Stimulated activated CD8-positive, alpha-beta memory T cell treated with anti-CD3 and anti-CD28 coated beads, Interleukin-15, amount 100 ng/mL, for 24 hours (primary cell): ENCODE results near the gene CMTM3.
A peak's percentile ranks its signal among the peaks of the same experiment; 100 is the strongest.
"Not testable (repeated sequence)": the region's sequence is repeated elsewhere in the genome, so short reads cannot be mapped to it uniquely, and the experiment has no call there.

ENCODE experiments used
- DNase-seq: peaks from one replicate; pipeline ENCODE4 v3.0.0-alpha.2; 2020; ENCODE audit warnings: low read depth

Gene CMTM3

DNA sequence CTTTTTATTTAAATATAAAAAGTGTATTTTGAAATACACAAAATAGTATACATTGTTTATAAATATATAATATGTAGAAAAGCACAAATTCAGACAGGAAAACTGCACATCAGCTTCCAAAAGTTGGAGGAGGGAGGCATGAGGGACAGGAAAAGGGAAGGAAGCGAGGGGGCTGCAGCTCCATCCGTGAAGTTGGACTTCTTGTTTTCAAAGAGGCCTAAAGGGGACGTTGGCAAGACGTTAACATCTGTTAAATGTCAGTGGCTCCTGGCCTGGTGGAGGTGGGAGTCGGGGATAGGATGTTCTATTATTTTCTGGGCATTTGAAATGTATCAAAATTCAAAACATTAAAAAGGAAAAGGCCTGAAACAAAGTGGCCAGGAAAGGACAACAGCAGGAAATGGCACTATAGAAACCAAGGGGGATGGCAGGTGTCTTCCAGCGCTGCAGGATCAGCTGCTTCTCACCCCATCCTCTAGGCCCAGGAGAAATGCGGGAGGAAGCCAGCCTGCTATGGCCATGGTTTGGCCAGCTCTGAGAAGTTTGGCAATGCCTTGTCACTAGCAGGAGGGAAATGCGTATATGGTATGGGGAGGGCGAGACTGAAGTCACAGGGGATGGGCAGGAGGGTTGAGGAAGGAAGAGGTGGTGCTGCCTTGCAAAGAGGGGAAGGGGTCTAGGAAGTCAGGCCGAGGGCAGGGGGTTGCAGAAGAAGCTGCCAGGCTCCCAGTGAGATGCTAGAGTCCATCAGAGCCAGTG is 18.8 kb upstream of the CMTM3 start:
- no peak for DNase-seq

DNA sequence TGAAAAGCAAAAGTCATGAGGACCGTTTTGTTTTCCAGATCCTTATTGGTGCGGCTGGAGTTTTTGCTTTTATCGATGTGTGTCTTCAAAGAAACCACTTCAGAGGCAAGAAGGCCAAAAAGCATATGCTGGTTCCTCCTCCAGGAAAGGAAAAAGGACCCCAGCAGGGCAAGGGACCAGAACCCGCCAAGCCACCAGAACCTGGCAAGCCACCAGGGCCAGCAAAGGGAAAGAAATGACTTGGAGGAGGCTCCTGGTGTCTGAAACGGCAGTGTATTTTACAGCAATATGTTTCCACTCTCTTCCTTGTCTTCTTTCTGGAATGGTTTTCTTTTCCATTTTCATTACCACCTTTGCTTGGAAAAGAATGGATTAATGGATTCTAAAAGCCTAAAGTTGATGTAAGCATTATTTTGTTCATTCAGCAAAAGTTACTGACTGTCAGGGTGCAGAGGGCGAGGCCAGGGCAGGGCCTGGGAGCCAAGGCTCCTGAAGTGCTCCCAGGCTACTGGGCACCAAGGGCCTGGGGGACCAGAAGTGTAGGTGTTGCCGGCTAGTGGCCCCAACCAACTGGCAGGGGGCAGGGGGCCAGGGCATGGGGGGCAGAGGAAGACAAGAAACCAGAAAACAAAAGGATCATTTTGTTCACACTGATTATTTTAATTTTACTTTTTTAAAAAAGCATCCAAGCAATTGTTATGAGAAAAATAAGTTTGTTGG is 16.5 kb upstream of the CMTM3 start:
- DNase-seq: no peak

DNA sequence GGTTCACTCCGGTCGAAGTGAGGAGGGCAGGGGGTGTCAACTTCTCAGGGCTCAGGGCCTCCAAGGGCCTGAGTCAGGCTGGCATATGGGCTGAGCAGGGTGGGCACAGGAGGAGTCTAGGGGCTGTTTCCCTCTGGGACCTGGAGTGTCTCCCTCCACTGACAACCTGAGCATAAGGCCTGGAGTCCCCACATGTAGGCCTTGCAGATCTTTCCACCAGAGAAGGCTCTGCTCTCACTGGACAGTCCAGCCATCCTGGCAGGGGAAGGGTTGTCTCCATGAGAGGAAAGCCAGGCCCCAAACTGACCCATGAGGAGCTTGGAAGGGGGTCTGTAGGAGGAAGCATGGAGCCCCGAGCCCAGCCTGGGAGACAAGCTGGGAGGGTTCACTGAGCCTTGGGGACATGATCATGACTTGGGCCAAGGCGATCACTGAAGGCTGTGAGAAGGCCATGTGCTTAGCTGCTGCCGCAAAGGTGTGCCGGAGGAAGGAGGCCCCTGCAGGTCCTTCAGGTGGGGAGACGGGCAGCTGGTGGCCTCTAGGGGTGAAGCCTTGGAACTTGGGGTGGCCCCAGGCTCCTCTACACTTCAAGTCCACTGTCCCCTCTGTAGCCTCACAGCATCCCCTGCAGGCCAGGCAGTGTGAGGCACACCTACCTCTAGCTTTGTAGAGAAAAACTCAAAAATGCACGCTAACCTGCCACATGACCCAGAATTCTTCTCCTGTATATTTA is 15.4 kb upstream of the CMTM3 start:
- DNase-seq: no peak

DNA sequence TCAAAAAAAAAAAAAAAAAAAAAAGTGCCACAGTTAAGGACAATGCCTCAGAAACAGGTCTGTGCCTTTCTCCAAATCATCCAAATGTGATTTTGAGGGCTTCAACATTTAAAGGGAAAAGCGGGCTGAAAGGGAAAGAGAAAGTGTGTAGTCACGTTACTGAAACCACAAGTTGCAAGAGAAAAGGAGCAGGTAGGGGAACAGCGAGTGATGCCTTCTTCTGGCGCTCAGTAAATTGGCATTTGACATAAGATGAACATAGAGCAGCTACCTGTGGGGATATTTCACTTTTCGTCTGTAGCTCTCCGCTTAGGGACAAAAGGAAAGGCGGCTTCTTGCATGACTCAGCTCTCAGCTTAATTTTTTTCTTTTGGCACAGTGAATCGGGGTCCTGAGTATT is 14.2 kb upstream of the CMTM3 start:
- no peak for DNase-seq

DNA sequence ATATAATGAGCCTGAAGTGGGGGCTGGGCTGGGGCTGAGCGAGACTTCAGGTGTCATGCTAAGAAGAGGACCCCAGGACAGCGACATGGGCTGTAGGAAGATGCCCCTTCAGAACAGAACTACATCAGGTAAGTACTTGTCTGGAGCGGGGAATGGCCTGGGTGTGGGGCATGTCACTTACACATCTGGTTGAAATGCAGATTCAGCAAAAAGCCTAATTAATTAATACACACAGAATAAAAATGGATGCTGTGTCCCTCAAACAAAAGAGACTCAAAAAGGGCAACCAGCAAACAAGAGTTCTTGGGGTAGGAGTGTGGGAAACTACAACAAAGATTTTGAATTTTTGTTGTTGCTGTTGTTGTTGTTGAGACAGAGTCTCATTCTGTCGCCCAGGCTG is 13.5 kb upstream of the CMTM3 start:
- no peak for DNase-seq

DNA sequence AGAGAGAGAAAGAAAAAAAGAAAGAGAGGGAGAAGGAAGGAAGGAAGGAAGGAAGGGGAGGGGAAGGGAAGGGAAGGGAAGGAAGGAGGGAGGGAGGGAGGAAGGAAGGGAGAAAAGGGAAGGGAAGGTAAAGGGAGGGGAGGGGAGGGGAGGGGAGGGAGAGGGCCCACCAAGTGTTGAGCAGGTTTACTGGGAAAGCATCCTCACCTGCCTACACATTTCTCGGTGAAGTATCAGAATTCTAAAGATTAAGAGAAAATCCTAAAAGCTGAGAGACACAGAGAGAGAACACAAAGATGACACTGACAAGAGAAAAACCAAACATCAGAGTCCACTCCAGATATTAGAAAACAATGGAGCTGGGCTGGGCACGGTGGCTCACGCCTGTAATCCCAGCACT is 12.3 kb upstream of the CMTM3 start:
- no peak for DNase-seq

DNA sequence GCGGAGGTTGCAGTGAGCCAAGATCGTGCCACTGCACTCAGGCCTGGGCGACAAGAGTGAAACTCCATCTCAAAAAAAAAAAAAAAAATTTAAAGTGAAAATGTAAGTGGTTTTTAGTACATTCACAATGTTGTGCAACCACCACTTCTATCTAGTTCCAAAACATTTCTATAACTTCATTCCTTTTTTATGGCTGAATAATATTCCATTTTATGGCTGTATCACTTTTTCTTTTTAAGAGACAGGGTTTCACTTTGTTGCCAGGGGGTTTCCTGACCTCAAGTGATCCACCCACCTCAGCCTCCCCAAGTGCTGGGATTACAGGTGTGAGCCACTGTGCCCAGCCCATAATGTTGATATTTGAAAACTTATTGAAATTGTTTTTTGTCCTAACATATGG is 11.7 kb upstream of the CMTM3 start:
- DNase-seq: no peak

DNA sequence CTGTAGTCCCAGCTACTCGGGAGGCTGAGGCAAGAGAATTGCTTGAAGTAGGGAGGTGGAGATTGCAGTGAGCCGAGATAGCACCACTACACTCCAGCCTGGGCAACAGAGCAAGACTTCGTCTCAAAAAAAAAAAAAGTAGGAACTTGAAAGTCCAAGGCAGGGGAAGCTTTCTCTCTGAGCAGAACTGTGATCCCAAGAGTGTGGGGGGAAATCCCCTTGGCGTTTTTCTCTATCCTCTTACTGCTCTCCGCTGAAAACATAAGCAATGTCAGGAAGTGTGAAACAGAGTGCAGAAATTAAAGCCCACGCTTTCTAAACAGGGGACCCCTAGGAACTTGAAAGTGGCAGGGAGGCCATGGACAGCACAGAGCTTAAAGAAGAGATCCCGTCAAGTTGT is 9.8 kb upstream of the CMTM3 start:
- DNase-seq: no peak

DNA sequence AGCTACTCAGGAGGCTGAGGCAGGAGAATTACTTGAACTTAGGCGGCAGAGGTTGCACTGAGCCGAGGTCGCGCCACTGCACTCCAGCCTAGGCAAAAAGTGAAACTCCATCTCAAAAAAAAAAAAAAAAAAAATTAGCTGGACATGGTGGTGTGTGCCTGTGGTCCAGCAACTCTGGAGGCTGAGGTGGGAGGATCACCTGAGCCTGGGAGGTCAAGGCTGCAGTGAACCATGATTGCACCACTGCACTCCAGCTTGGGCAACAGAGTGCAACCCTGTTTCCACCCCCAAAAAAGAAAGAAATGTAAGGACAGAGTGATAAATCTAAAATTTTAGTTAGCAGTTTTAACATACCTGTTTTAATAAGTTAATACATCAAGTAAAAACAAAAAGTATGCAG is 7.9 kb upstream of the CMTM3 start:
- not testable (repeated sequence) for DNase-seq

DNA sequence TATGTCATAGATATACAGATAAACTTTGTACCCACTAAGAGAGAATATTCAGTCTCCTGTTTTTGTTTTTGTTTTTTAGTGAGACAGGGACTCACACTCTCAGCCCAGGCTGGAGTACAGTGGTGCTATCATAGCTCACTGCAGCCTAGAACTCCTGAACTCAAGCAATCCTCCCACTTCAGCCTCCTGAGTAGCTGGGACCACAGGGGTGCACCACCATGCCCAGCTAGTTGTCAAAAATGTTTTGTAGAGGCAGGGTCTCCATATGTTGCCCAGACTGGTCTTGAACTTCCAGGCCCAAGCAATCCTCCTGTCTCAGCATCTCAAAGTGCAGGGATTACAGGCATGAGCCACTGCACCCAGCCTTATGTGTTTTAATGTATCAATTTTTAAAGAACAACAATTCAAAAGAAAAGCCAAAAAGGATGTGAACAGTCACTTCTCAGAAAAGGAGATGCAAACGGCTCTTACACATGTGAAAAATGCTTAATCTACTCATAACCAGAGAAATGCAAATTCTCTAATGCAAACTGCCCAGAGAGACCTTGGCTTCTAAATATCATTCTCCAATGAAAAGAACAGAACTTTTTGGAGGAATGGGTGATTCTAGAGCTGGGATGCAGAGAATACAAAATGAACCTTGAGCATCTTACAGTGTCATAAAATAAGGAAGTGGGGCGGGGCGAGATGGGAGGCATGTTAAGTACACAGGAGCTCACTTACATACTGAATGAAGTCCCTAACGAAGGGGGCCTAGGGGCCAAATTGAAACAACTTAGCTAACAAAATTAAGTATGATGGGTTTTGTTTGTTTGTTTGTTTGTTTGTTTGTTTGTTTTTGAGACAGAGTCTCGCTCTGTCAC is 7.3 kb upstream of the CMTM3 start:
- no peak for DNase-seq

DNA sequence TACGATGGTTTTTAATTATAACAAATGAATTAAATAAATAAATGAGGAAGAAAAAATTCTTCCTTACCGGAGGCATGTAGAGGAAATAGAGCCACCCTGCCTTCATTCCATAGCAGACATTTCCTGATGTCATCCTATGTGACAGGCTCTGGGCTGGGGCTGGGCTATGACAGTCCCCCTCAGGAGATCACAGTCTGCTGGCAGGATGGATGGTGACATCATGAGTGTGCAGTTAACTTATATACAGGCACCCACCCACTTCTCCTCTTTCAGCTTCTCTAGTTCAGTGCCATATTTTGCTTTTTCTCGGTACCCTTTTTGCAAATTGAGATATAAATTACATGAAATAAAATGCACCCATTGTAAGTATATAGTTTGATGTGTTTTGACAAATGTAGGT is 6.4 kb upstream of the CMTM3 start:
- DNase-seq: no peak

DNA sequence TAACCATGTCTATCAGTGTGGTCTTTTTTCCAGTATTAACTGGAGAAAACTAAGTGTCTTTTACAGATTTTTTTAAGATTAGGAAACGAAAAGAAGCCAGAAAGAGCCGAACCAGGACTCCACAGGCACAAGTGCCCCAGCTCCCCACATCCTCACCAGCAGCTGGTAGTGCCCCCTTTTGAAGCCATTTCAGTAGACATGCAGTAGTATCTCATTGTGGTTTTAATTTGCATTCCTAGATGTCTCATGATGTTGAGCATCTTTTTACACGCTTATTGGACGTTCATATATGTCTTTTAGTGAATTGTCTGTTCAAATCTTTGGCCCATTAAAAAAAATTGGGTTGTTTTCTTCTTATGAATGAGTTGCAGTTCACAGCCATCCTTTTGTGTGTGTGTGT is 4.8 kb upstream of the CMTM3 start:
- no peak for DNase-seq

DNA sequence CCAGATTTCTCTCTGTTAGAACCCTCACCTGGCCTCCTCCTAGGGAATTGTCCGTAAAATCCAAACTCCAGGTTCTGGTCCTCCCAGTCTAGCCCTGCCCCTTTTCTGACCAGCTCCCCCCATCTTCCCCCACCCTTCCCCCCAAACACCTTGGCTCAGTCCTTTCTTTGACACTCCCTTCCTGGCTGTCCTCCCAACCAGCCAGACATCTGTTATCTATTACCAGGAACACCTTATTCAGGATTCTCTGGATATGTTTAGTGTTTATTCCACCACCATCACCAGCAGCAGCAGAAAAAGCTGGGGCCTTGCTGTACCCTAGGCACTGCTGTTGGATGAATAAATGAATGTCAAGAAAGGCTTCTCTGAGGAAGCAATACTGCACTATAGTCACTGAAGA is 4.0 kb upstream of the CMTM3 start:
- DNase-seq: no peak

DNA sequence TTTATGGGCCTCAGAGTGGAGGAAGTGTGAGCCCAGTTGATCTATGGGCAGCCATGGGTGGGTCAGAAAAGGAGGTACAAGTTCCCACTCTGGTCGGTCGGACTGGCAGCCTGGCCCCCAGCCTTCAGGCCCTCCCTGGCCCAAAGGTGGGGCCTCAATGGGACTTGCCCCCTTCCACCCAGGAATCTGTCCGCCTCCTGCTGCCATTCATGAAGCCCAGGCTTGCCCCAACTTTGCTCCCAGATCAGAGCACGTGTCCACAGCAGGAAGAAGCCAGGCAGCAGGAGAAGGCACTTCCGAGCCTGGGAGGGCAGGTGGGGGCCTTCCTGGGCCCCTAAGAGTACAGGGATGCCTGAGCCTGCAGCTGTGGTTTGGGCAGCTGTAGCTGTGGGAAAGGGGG is 3.0 kb upstream of the CMTM3 start:
- DNase-seq: no peak

DNA sequence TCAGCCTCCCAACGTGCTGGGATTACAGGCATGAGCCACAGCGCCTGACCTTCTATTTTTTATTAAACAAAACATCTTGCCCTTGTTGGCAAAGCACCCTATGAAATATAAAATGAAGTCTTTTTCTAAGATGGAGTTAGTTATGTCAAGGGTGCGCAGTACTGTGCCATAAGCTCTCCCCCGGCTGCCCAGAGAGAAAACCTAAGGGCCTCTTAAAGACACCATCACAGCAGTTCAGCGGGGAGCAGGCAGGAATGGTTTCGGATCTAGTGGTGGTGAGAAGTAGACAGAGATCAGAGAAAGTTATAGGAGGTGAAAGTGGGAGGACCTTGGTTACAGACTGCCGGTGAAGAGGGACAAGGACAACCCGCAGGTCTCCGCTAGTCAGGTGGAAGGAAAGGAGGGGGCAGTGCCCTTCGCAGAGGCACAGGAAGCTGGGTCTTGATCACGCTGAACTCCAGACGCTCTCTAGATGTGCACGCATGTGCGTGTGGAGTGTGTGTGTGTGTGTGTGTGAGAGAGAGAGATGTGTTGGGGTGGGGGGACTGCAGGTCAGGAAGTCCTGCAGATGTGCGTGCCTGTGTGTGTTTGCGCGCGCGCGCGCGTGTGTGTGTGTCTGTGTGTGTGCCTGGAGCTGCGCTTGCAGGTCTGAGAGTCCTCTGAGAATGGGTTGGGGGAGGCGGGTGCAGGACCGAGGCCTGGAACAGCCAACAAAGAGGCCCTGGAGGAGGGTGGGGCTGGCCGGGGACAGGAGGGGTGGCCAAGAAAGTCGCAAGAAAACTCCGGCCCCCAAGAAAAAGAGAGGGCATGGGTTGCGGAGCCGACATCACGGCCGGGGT is 748 bp upstream of the CMTM3 start:
- peak; percentile 22 for DNase-seq

DNA sequence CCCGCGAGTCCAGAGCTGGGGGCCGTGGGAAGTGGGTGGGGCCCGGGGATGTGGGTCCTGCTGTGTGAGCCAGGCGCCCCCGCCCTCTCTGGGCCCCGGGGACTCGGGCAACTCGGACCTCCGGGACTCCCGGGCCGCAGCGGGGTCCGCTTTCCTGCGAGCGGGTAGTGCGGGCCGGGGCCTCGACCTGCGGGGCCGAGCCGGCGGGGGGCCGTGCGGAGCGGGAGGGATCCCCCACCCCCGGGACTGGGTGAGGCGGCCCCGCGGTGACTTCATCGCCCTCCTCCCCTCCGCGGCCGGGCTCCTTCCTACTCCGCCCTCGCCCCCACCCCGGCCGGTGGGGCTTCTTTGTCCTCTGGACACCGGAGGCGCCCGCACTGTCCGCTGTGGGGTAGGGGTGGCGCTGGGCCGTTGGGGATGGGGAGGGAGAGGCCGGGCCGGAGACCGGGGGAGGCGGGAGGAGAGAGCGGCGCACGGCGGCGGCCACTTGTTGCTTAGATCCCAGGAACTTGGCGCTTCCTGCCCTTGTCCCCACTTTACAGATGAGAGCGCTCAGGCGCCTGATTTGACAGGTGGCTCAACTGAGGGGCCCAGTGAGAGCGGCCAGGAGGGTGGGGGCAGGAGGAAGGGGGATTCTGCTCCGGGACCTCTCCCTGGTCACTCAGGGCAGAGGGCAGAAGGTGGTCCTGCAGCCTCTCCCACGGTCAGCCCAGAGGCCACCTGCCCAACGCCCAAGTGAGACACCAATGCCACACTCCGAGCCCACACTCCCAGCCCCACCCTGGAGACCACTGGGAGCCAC is 874 bp downstream of the CMTM3 start:
- DNase-seq: no peak

DNA sequence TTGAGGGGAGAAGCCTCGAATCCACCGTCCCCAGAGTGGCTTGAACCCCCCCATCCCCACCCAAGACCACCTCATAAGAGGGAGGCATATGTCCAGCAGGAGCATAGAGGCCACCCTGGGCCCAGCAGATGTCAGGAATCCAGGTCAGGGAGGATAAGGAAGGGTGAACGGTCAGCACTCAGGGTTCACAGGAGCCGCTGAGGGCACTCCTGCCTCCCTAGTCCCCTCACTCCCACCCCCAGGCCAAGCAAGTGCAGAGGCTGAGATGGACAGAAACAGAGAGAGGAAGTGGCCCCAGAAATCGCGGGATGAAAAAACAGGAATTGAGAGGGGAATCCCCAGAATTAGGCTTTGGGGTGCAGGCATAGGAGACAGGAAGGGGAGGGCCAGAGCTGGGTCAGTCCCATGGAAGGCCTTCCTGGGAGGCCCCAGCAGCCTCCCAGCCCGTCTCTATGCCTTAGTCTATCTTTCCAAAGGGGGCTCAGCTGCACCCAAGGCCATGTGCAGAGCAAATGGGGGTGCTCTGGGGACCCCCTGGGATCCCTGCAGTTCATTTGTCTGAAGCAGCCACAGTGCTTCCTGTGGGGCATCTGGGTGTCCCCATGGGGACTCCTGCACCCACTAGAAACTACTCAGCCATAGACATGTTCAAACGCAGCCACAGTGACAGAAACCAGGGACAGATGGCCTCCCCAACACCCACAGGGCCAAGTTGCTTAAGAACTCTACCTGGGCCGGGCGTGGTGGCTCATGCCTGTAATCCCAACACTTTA is 1.7 kb downstream of the CMTM3 start:
- DNase-seq: no peak

DNA sequence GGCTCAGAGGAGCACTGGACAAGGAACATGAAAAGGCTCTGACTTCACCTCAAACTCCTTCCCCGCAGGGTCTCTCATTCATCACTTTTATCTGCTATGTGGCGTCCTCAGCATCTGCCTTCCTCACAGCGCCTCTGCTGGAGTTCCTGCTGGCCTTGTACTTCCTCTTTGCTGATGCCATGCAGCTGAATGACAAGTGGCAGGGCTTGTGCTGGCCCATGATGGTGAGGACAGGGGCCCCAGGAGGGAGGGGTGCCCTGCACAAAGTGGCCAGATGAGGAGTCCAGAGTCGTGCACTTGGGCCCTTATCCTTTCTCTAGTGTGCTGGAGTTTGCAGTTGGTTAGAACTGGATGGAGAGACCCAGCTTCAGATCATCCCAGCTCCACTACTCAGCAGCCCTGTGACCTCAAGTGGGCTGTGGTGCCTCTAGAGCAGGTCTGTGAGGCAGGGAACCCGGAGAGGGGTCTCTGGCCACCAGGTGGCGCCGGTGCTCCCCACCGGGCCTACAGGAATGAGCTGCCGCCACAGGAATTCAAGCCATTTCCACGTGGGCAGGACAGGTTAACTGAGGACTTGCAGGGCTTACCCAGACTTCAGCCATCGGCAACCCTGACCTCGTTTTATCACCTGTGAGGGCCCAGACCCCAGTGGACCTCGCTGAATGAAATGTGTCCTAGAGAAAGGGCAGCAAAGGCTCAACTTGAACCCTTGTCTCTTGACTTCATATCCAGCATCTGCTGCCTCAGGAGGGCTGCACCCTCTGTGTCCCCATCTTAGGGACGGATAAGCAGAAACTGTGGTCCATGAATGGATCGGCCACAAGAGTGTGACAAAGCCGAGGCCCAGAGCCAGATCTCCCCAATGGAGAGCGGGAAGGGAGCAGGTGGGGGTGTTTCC is 4.0 kb downstream of the CMTM3 start:
- DNase-seq: peak; percentile 75

DNA sequence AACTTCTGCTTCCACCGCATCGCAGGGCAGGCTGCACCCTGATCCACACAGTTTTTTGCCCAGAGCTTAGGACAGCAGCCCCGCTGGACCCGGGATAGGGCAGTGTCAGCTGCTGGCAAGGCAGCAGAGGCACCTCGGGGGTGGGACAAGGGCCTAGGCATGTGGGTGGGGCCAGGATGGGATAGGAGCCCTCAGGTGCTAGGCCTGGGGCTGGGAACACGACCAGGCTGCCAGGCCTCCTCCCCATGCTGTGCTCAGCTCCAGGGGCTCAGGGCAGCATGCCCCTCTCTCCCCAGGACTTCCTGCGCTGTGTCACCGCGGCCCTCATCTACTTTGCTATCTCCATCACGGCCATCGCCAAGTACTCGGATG is 4.6 kb downstream of the CMTM3 start:
- no peak for DNase-seq
